Measurements from ENCODE around the gene TIRAP.
A peak's percentile ranks its signal among the peaks of the same experiment; 100 is the strongest.
"Not testable (repeated sequence)": the region's sequence is repeated elsewhere in the genome, so short reads cannot be mapped to it uniquely, and the experiment has no call there.

TIRAP gene

DNA sequence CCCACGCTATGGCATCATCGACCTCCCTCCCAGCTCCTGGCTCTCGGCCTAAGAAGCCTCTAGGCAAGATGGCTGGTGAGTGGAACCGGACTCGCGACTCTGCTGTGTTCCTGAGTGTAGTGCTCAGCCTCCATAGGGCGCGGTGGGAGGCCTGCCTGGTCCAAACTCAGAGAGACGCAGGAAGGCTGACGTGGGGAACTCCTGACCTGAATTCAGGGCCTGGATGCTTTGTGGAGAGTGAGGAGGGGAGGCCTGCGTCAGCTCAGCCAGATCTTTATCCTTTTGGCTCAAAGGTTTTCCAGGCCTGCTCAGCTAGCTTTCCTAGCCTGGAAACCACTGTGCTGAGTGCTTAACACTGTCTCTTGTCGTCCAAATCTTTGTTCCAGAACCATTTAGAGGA, 8.0 kb downstream of the TIRAP start:
- no peak for DNase-seq

DNA sequence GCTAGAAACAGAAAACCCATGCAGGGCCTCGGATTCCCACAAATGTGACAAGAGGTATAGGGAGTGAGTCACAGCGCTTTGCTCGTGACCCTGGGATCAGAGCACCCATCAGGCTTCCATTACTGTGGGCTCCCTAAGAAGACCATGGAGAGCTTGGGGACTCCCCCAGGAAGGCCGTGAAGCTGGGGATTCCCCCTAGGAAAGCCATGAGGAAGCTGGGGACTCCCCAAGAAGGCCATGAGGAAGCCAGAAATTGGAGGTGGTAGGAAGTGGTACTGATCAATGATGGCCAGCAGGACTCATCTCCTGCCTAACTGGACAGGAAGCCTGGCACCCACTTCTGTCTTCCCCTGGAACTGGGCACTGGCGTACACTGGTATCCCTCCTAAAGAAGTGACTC, 10.8 kb downstream of the TIRAP start:
- DNase-seq = no peak

GRCh38 chr11:126297004-126297403, 14.1 kb downstream of the TIRAP start:
- DNase-seq = no peak

DNA sequence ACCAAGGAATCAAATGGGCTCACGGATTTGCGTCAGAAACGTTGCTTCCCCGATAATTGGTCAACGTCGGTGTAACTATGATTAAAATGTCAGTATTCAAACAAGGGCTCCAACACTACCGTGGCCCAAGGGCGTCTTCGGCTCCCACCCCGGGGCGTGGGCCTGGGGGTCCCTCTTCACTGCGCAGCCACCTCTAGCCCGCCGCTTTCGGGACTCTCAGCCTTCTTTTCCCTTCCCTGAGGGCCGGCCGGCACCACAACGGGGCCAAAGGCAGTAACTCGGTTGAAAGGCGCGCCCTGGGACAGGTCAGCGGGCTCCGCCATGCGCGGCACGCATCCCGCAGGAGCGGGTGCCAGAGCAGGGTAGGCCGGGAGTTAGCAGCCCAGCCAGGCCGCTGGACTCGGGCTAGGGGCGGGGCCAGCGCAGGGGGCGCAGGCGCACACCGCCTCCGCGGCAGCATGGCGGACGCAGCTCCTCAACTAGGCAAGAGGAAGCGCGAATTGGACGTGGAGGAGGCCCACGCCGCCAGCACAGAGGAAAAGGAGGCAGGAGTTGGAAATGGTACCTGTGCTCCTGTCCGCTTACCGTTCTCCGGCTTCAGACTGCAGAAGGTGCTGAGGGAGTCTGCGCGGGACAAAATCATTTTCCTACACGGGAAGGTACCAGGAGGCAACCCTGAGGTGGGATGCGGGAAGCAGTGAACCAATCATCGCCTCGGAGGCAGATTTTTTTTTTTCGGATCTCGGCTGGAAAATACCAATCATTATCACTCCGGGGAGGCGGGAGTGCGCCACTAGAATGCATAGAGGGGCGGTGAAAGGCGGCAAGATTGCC, 20.9 kb downstream of the TIRAP start, which contains the start of gene DCPS:
Gene DCPS, plus strand, starts transcription at position 438 of the 834 bp plus-strand sequence. Its CDS starts 21 bp downstream, at position 459.
- DNase-seq = peak; percentile 77

- no peak for DNase-seq
These were observed 21.7 kb downstream of the TIRAP start for GRCh38 chr11:126304457-126305075.

GRCh38 chr11:126305699-126306098, 22.8 kb downstream of the TIRAP start:
- no peak for DNase-seq

DNA sequence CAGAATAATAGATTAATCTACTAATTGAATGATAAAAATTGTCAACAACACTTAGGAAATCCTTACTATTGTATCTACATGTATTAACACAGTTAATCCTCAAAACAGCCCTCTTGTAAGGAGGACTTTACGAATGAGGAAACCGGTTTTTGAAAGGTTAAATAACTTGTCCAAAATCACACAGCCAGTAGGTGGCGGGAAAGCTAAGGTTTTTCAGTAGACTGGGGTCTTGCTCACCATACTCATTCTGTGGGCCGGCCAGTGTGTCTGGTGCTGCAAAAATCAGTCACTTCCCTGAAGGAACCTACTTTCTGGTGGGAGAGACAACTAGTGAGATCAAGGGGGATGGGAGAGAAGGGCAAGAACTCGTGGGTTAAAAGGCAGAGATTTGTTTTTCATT, 24.8 kb downstream of the TIRAP start:
- DNase-seq = no peak

- no peak for DNase-seq
These were observed 25.4 kb downstream of the TIRAP start for GRCh38 chr11:126308271-126308671.

DNA sequence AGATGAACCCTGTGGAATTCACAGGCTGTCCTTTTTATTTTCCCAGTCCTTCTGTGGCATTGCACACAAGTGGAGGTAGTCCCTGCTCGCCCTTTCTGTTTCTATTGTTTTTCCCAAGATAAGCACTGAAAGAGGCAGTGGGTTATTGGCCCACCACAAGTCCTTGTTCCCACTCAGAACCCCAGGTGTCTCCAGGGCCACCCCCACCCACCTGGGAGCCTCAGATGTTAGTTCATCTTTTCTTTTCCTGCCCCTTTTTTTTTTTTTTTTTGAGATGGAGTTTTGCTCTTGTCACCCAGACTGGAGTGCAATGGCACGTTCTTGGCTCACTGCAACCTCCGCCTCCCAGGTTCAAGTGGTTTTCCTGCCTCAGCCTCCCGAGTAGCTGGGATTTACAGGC, 25.9 kb downstream of the TIRAP start:
- not testable (repeated sequence) for DNase-seq

GRCh38 chr11:126310200-126310991, 27.5 kb downstream of the TIRAP start:
- DNase-seq = peak; percentile 39

- no peak for DNase-seq
These were observed 28.1 kb downstream of the TIRAP start for GRCh38 chr11:126310992-126311310.

GRCh38 chr11:126311401-126312291, 28.8 kb downstream of the TIRAP start:
- no peak for DNase-seq

DNA sequence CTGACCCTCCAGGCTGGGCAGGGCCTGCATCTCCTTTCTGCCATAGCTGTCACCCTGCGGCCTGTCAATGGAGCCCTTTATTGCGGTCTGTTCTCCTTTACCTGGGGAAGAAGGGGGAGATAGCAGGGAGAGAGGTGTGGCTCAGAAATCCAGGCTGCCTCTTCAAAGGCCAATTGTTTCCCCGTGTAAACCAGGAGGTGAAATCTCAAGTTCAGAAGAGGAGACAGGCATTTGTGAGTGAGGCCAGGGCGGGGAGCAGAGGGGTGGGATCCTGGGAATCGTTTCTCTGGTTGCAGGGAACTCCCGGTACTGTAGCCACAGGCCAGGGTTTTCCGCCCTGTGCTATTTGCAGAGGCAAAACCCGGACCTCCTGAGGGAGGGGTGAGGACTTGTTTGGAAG, 30.1 kb downstream of the TIRAP start:
- no peak for DNase-seq

DNA sequence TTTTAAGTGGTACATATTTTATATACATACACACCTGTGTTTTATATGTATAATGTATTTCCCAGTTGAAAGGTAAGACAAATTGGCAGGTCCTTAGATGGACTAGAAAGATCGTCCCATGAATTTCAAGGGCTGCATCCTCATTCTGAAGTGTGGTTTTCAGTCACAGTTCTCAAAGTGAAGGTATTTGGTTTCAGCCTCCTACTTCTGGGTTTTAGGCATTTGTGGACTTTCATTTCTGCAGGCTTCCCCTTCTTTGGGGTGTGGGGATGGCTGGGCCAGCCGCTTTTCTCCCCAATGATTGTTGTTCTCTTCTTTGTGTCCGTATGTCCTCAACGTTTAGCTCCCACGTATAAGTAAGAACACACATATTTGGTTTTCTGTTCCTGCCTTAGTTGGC, 30.9 kb downstream of the TIRAP start:
- no peak for DNase-seq

GRCh38 chr11:126317432-126317755, 34.5 kb downstream of the TIRAP start:
- no peak for DNase-seq

GRCh38 chr11:126317756-126318573, 35.1 kb downstream of the TIRAP start:
- no peak for DNase-seq

DNA sequence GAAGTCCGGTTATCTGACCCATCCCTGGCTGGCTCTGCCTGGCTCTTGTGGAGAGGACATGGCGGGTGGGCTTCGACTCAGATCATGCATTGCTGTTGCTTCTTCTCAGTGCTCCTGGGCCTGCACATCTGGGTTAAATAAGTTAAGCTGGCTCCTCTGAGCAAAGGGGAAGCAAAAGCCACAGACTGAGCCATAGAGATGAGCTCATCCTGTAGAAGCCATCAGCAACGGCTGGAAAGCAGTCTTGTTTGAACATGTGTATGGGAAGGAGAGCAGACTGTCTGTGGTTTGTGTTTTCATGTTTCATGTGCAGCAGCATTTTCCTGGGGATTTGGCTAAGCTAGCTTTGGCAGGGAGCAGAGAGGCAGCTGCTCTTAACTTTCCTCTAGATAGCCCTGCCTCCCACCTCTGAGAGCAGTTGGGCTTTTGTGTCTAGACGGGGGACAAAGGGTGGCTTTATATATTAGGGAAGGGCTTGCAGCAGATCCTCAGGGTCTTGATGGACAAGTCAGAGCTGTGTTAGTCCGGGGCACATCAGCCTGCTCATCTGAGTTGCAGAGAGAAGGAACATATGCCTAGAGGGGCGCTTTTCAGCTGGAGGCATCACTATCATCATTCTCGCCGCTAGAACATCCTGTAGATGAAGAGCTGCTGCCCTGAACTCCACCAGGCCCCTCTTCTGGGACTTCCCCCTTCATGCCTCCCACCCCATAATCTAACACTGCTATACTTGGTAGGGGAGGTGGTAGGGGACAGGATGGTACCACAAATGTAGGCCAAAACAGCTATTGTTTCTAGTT, 35.9 kb downstream of the TIRAP start:
- no peak for DNase-seq

DNA sequence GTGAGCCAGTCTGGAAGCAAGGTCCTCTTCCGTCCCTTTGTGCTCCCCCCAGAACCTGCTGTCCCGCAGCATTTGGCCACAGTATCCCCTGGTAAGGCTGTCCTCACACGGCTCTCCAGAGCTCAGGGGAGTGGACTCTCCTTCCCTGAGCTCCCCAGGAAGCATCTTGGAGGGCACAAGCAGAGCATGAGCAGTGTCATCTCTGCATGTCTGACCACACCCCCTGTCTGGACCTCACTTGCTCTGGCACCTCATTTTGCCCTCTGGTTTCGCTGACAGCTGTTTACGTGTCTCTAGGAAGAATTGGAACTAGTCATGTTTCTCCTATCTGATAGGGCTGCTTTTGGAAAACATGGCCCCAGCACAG, 36.5 kb downstream of the TIRAP start:
- no peak for DNase-seq

DNA sequence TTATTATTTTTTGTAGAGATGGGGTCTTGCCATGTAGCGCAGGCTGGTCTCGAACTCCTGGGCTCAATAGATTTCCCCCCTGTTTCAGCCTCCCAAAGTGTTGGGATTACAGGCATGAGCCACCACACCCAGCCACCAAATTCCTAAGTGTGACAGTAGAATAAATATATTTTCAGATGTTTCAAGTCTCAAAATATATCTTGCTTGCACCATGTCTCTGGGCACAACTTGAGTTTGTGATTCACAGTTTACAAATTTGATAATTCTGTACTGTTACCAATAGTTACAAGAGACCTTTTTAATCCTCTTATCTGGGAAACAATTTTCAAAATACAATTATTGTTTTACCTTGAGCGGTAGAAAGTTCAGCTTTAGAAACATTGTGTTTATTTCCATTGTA, 40.1 kb downstream of the TIRAP start:
- DNase-seq = no peak

- no peak for DNase-seq
These were observed 44.5 kb downstream of the TIRAP start for GRCh38 chr11:126327281-126328000.

GRCh38 chr11:126328001-126328390, 45.1 kb downstream of the TIRAP start:
- no peak for DNase-seq

Measured in activated T-cell treated with anti-CD3 and anti-CD28 coated beads for 4 hours (primary cell).